ENCODE data around the gene TRNP1. TPM values are rescaled to one million over a fixed set of nuclear protein-coding genes. Genes with fewer than 3 reads are reported as not detected.

TRNP1 gene
- total RNA-seq, 2 donors from 2014 or later, result 0.28 to 0.55 TPM

- DNase-seq (ENCODE audit: low spot score) (no peak), ATAC-seq (peak; percentile 61 to 63)
- Mint-ChIP-seq H3K4me3 (peak within 1 kb of the TSS; percentile 73), H3K27ac (no peak within 1 kb of the TSS), H3K36me3 (no peaks in the 10 kb centered on the region), H3K4me1 (ENCODE audit: low read depth in 2 of 2) (peaks cover 4 to 5% of the 10 kb centered on the region in 2 donors), H3K27me3 (peaks cover 26 to 42% of the 10 kb centered on the region in 2 donors), H3K9me3 (no peaks in the 10 kb centered on the region)
Observed at GRCh38 chr1:26959722-26960624, 33.5 kb upstream of the TRNP1 start, which contains the start of gene KDF1. TSS of gene KDF1 (minus strand) at chr1:26960468. CDS start at chr1:26952380, 8,088 bp downstream.

GRCh38 chr1:26960625-26960966 is 32.9 kb upstream of the TRNP1 start:
- H3K27ac Mint-ChIP-seq, result no peak overlapping the region
- H3K4me3 Mint-ChIP-seq, result peak overlapping the region; percentile 73
- H3K27me3 Mint-ChIP-seq, result peaks cover 27 to 45% of the 10 kb centered on the region in 2 donors
- DNase-seq (ENCODE audit: low spot score), result no peak
- H3K4me1 Mint-ChIP-seq (ENCODE audit: low read depth in 2 of 2), result peaks cover 4 to 5% of the 10 kb centered on the region in 2 donors
- H3K36me3 Mint-ChIP-seq, result no peaks in the 10 kb centered on the region
- no peaks in the 10 kb centered on the region for H3K9me3 Mint-ChIP-seq
- no peak for ATAC-seq

- no peak for DNase-seq (ENCODE audit: low spot score)
- H3K4me3 Mint-ChIP-seq, result no peak overlapping the region
- no peaks in the 10 kb centered on the region for H3K9me3 Mint-ChIP-seq
- H3K27me3 Mint-ChIP-seq, result peaks cover 35 to 57% of the 10 kb centered on the region in 2 donors
- H3K27ac Mint-ChIP-seq, result no peak overlapping the region
- H3K4me1 Mint-ChIP-seq (ENCODE audit: low read depth in 2 of 2), result peaks cover 4 to 5% of the 10 kb centered on the region in 2 donors
- no peak for ATAC-seq
- H3K36me3 Mint-ChIP-seq, result no peaks in the 10 kb centered on the region
Observed at GRCh38 chr1:26961826-26962225, 31.7 kb upstream of the TRNP1 start.

- H3K9me3 Mint-ChIP-seq, result no peaks in the 10 kb centered on the region
- no peak overlapping the region for H3K27ac Mint-ChIP-seq
- H3K36me3 Mint-ChIP-seq, result no peaks in the 10 kb centered on the region
- H3K27me3 Mint-ChIP-seq, result peaks cover 38 to 59% of the 10 kb centered on the region in 2 donors
- no peak for DNase-seq (ENCODE audit: low spot score)
- H3K4me3 Mint-ChIP-seq, result no peak overlapping the region
- no peak for ATAC-seq
- H3K4me1 Mint-ChIP-seq (ENCODE audit: low read depth in 2 of 2), result peaks cover 4 to 5% of the 10 kb centered on the region in 2 donors
Observed at GRCh38 chr1:26965213-26965612, 28.3 kb upstream of the TRNP1 start.

- peaks cover 38 to 59% of the 10 kb centered on the region in 2 donors for H3K27me3 Mint-ChIP-seq
- no peaks in the 10 kb centered on the region for H3K36me3 Mint-ChIP-seq
- no peaks in the 10 kb centered on the region for H3K9me3 Mint-ChIP-seq
- ATAC-seq, result no peak
- H3K4me1 Mint-ChIP-seq (ENCODE audit: low read depth in 2 of 2), result peaks cover 3% of the 10 kb centered on the region in 2 donors
- no peak for DNase-seq (ENCODE audit: low spot score)
- no peak overlapping the region for H3K27ac Mint-ChIP-seq
- H3K4me3 Mint-ChIP-seq, result no peak overlapping the region
Observed at GRCh38 chr1:26965628-26966027, 27.9 kb upstream of the TRNP1 start.

DNA sequence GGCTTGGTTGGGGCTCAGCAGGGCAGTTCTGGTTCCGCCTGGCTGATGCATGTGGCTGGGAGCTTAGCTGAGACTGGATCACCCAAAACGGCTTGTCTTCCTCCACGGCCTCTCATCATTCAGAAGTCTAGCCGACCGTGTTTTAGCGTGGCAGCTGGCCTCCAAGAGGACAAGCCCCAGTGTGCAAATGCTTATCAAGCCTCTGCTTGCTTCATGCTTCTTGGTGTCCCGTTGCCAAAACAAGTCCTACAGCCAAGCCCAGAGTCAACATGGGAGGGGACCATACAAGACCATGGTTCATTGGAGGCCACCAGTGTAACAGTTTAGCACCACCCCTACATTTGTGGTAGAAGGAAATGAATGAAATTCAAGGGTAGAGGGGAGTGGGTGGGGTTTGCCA is 22.7 kb upstream of the TRNP1 start:
- peaks cover 16 to 29% of the 10 kb centered on the region in 2 donors for H3K27me3 Mint-ChIP-seq
- H3K36me3 Mint-ChIP-seq, result no peaks in the 10 kb centered on the region
- no peak overlapping the region for H3K27ac Mint-ChIP-seq
- ATAC-seq (no peak), DNase-seq (ENCODE audit: low spot score) (no peak)
- no peaks in the 10 kb centered on the region for H3K9me3 Mint-ChIP-seq
- H3K4me3 Mint-ChIP-seq, result no peak overlapping the region
- H3K4me1 Mint-ChIP-seq (ENCODE audit: low read depth in 2 of 2), result no peaks in the 10 kb centered on the region

DNA sequence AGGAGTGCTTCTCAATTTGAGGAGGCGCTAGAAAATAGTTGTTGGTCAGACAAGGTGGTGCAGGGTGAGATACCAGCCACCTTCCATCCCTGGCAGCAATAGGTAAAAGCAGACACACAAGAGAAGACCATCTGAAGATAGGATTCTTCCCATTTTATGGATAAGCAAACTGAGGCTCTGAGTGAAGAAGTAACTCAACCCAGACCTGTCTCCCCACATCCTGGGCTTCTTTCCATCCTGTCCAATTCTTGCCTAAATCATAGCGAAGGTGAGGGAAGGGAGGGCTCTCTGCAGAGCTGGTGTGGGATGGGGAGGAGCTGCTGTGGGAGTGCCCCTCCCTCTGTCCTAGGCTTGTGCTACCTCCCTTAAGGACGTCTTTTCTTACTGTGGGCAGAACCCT is 21.9 kb upstream of the TRNP1 start:
- ATAC-seq, result no peak
- no peaks in the 10 kb centered on the region for H3K9me3 Mint-ChIP-seq
- no peaks in the 10 kb centered on the region for H3K4me1 Mint-ChIP-seq (ENCODE audit: low read depth in 2 of 2)
- H3K4me3 Mint-ChIP-seq, result no peak overlapping the region
- H3K36me3 Mint-ChIP-seq, result no peaks in the 10 kb centered on the region
- H3K27ac Mint-ChIP-seq, result no peak overlapping the region
- peaks cover 12 to 21% of the 10 kb centered on the region in 2 donors for H3K27me3 Mint-ChIP-seq
- no peak for DNase-seq (ENCODE audit: low spot score)

DNA sequence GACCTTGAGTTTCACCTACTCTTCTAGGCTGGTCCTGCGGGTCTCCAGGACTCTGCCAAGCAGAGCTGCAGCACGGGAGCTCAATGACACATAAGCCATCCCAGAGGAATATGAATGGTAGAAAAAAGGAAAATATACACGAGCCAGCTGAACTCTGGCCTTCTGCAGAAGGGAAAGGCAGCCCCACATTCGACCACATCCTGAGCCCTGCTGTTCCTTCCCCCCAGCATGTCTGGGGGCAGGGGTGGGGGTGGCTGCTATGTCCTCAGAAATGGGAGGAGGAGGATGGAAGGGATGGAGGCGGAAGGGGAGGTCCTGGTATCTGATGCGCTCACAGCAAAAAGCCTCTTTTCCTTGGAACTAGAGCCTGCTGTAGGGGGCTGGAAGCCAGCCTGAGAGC is 21.1 kb upstream of the TRNP1 start:
- H3K36me3 Mint-ChIP-seq, result no peaks in the 10 kb centered on the region
- H3K4me1 Mint-ChIP-seq (ENCODE audit: low read depth in 2 of 2), result no peaks in the 10 kb centered on the region
- no peak overlapping the region for H3K4me3 Mint-ChIP-seq
- peaks cover 10 to 17% of the 10 kb centered on the region in 2 donors for H3K27me3 Mint-ChIP-seq
- DNase-seq (ENCODE audit: low spot score), result no peak
- ATAC-seq, result no peak
- no peaks in the 10 kb centered on the region for H3K9me3 Mint-ChIP-seq
- H3K27ac Mint-ChIP-seq, result no peak overlapping the region

- Mint-ChIP-seq H3K27me3 (peaks cover 10 to 17% of the 10 kb centered on the region in 2 donors), H3K36me3 (no peaks in the 10 kb centered on the region), H3K9me3 (no peaks in the 10 kb centered on the region), H3K27ac (no peak overlapping the region), H3K4me3 (no peak overlapping the region), H3K4me1 (ENCODE audit: low read depth in 2 of 2) (no peaks in the 10 kb centered on the region)
- no peak for DNase-seq (ENCODE audit: low spot score)
- no peak for ATAC-seq
Observed at GRCh38 chr1:26972821-26973220, 20.7 kb upstream of the TRNP1 start.

DNA sequence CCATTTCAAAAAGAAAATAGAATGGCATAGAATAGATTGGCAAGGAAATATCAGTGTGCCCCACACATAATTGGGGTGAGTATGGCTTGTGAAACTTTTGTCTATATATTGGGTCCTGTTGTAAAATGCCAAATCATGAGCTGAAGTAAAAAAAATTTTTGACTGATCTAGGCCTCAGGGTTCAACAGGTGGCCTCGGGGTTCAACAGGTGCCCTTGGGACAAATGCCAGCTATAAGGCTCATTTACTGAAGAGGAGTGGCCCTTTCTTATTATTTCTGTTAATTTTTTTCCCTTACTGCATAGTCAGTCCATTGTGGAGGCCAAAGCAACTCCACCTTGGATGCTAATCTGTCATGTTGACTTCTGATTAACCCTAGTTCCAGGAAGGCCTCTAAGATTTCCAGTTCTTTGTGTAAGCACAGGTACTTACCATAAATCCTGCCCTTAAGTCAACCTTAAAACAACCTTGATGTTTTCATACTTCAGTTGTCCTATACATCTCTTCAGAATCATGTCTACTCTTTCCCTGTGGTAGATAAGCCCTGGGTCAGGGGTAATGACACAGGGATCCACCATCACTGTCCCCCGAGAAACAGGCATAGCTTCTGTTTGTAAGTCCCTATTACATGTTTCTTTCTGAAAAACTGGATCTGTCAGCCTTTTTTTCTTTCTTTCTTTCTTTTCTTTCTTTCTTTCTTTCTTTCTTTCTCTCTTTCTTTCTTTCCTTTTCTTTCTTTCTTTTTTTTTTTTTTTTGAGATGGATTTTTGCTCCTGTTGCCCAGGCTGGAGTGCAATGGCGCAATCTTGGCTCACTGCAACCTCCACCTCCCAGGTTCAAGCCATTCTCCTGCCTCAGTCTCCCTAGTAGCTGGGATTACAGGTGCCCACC is 16.6 kb upstream of the TRNP1 start:
- peaks cover 6 to 9% of the 10 kb centered on the region in 2 donors for H3K27me3 Mint-ChIP-seq
- no peak for ATAC-seq
- H3K36me3 Mint-ChIP-seq, result no peaks in the 10 kb centered on the region
- no peak for DNase-seq (ENCODE audit: low spot score)
- no peak overlapping the region for H3K4me3 Mint-ChIP-seq
- no peaks in the 10 kb centered on the region for H3K4me1 Mint-ChIP-seq (ENCODE audit: low read depth in 2 of 2)
- no peaks in the 10 kb centered on the region for H3K9me3 Mint-ChIP-seq
- no peak overlapping the region for H3K27ac Mint-ChIP-seq

GRCh38 chr1:26978901-26979300 is 14.6 kb upstream of the TRNP1 start:
- ATAC-seq (no peak), DNase-seq (ENCODE audit: low spot score) (no peak)
- Mint-ChIP-seq H3K4me1 (ENCODE audit: low read depth in 2 of 2) (no peaks in the 10 kb centered on the region), H3K27ac (no peak overlapping the region), H3K36me3 (no peaks in the 10 kb centered on the region), H3K9me3 (no peaks in the 10 kb centered on the region), H3K27me3 (peaks cover 11 to 15% of the 10 kb centered on the region in 2 donors), H3K4me3 (no peak overlapping the region)

DNA sequence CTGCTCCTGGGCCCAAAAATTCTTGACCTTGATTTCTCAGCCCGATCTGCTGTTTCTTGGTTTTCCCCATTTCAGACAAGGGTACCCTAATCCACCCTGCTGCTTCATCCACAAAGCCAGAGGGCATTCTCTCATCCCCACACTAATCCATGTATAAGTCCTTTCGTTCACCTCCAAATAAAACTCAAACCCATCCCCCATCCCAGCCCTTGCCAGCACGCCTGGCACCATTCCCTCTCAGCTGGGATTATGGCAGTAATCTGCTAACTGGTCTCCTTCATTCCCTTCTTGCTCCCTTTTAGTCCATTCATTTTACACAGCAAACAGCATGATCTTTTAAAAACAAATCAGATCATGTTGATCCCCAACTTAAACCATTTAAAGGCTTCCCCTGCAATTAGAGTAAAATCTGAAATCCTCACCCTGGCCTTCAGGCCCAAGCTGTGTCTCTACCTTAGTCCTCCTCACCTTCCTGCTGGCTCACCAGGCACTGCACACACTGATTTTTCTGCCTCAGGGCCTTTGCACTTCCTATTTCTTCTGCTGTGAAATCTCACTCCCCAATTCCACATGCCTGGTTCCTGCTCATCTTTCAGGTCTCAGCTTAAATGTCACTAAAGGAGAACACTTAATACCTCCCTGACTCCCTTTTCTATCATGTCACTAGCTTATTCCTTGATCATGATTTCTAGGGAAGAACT is 12.2 kb upstream of the TRNP1 start:
- Mint-ChIP-seq H3K9me3 (no peaks in the 10 kb centered on the region), H3K4me3 (no peak overlapping the region), H3K27ac (no peak overlapping the region), H3K4me1 (ENCODE audit: low read depth in 2 of 2) (no peaks in the 10 kb centered on the region), H3K27me3 (peaks cover 15 to 27% of the 10 kb centered on the region in 2 donors), H3K36me3 (no peaks in the 10 kb centered on the region)
- no peak for DNase-seq (ENCODE audit: low spot score)
- ATAC-seq, result no peak

GRCh38 chr1:26983863-26984262 is 9.6 kb upstream of the TRNP1 start:
- Mint-ChIP-seq H3K9me3 (no peaks in the 10 kb centered on the region), H3K4me3 (no peak overlapping the region)
- ATAC-seq, result no peak

More at GRCh38 chr1:26983863-26984262, 9.6 kb upstream of the TRNP1 start:
- H3K27me3 Mint-ChIP-seq, result peaks cover 20 to 33% of the 10 kb centered on the region in 2 donors
- H3K36me3 Mint-ChIP-seq, result no peaks in the 10 kb centered on the region
- H3K27ac Mint-ChIP-seq, result no peak overlapping the region
- H3K4me1 Mint-ChIP-seq (ENCODE audit: low read depth in 2 of 2), result no peaks in the 10 kb centered on the region
- DNase-seq (ENCODE audit: low spot score), result no peak

Data from natural killer cell treated with Interleukin-12 subunit alpha and Interleukin-12 subunit beta and Interleukin-15 and Interleukin-18, amount 100 ng/mL, for 72 hours (primary cell).